DOHH2 (cell line): ENCODE results near the gene CTNNA2.

Experiments
- CTCF ChIP-seq: fragments of 200-600 bp; sonication (generic); IDR thresholded peaks from one replicate; pipeline ENCODE4 v1.5.1; 2014; ENCODE audit warnings: antibody characterized with exemption, mild to moderate bottlenecking, low read depth, low read length; ENCODE audit not compliant: poor library complexity, severe bottlenecking
- EZH2phosphoT487 ChIP-seq: fragments of 200-600 bp; sonication (generic); IDR thresholded peaks from 2 replicates; pipeline ENCODE4 v1.6.1; 2017; ENCODE audit warnings: borderline replicate concordance, mild to moderate bottlenecking, antibody characterized with exemption, low read length, moderate library complexity, mixed read lengths

GRCh38 chr2:79640001-79640400 is 127.2 kb downstream of the CTNNA2 start:
- TF ChIP-seq CTCF (no peak), EZH2phosphoT487 (no peak)
